PC-3 (cell line): ENCODE results near the gene ARHGAP42. TPM values are rescaled to one million over a fixed set of nuclear protein-coding genes. Genes with fewer than 3 reads are reported as not detected.

Source experiments
- ATAC-seq: fragments of 200-7000 bp; cut with Tn5 transposase; 2 replicates; pipeline ENCODE4 v1.9.1; 2020; ENCODE audit warnings: mild to moderate bottlenecking, moderate library complexity
- BruUV-seq: library from RNA; stranded (reverse); fragments of 400-500 nt; replicated peaks from 2 replicates; lab custom pipeline; 2021; lab: Mats Ljungman, UMichigan
- CTCF ChIA-PET: fragments of 300-600 bp; sonication (Branson Sonifier 250); formaldehyde crosslinking; loops from one replicate; lab custom pipeline; 2022; ENCODE audit warnings: antibody characterized with exemption; lab: Charles Lee
- POLR2A ChIA-PET: fragments of 300-600 bp; sonication (Branson Sonifier 250); formaldehyde crosslinking; loops from one replicate; lab custom pipeline; 2022; ENCODE audit warnings: antibody characterized with exemption; ENCODE audit not compliant: unreplicated experiment; lab: Charles Lee
- DNase-seq: peaks from one replicate; pipeline ENCODE4 v3.0.0-alpha.2; 2015
- H2AFZ ChIP-seq: fragments of 300-600 bp; sonication (generic); 2 replicates; pipeline ENCODE4 v1.6.0; 2016; ENCODE audit warnings: antibody characterized with exemption, low read length
- H3F3A ChIP-seq: fragments of 300-600 bp; sonication (generic); one replicate; pipeline ENCODE4 v1.6.0; 2017; ENCODE audit warnings: antibody characterized with exemption, low read length, control low read depth, mild to moderate bottlenecking; ENCODE audit not compliant: unreplicated experiment
- H3K27ac ChIP-seq: fragments of 300-600 bp; sonication (generic); 2 replicates; pipeline ENCODE4 v1.5.1; 2016; ENCODE audit warnings: mild to moderate bottlenecking, low read length
- H3K27me3 ChIP-seq: fragments of 300-600 bp; sonication (generic); 2 replicates; pipeline ENCODE4 v1.6.1; 2016; ENCODE audit warnings: low read length, mixed read lengths
- H3K36me3 ChIP-seq: fragments of 300-600 bp; sonication (generic); 2 replicates; pipeline ENCODE4 v1.6.1; 2016; ENCODE audit warnings: low read depth, mixed run types, low read length, mixed read lengths
- H3K4me1 ChIP-seq: fragments of 300-600 bp; sonication (generic); 2 replicates; pipeline ENCODE4 v1.5.1; 2016; ENCODE audit warnings: low read length; ENCODE audit not compliant: insufficient read depth
- H3K4me2 ChIP-seq: fragments of 300-600 bp; sonication (generic); 2 replicates; pipeline ENCODE4 v1.6.0; 2016; ENCODE audit warnings: low read length
- H3K4me3 ChIP-seq: fragments of 300-600 bp; sonication (generic); 2 replicates; pipeline ENCODE4 v1.5.1; 2016; ENCODE audit warnings: mild to moderate bottlenecking, low read length, mixed read lengths
- H3K79me2 ChIP-seq: fragments of 300-600 bp; sonication (generic); 2 replicates; pipeline ENCODE4 v1.6.1; 2017; ENCODE audit warnings: low read length, mixed read lengths
- H3K9ac ChIP-seq: fragments of 300-600 bp; sonication (generic); 2 replicates; pipeline ENCODE4 v1.6.0; 2016; ENCODE audit warnings: mild to moderate bottlenecking, low read length
- H3K9me2 ChIP-seq: fragments of 300-600 bp; sonication (generic); replicated peaks from 2 replicates; pipeline ENCODE4 v1.6.1; 2016; ENCODE audit warnings: mixed run types, low read length, mixed read lengths
- H3K9me3 ChIP-seq: fragments of 300-600 bp; sonication (generic); 2 replicates; pipeline ENCODE4 v1.6.1; 2016; ENCODE audit warnings: low read length, mixed read lengths
- H4K20me1 ChIP-seq: fragments of 300-600 bp; sonication (generic); 2 replicates; pipeline ENCODE4 v1.6.1; 2016; ENCODE audit warnings: low read length, mixed read lengths
- EZH2 ChIP-seq: fragments of 300-600 bp; sonication (generic); IDR thresholded peaks from one replicate; pipeline ENCODE4 v1.6.1; 2017; ENCODE audit warnings: antibody characterized with exemption, mild to moderate bottlenecking, low read length; ENCODE audit not compliant: unreplicated experiment
- EZH2phosphoT487 ChIP-seq: fragments of 300-600 bp; sonication (generic); IDR thresholded peaks from 2 replicates; pipeline ENCODE4 v1.6.1; 2018; ENCODE audit warnings: mild to moderate bottlenecking, antibody characterized with exemption, low read length, borderline replicate concordance
- intact Hi-C: fragments of 100-400 bp; cut with micrococcal nuclease; formaldehyde crosslinking; loops from 2 replicates; pipeline ENCODE4 v1.9.0; 2023
- total RNA-seq: library from RNA; depleted of rRNA; stranded (reverse); fragments of >200 nt; gene quantifications from 2 replicates; pipeline ENCODE4 v1.2.3, GENCODE V29; 2014
- TF ChIP-seq, protein P1 (sequence below): fragments of 300-600 bp; sonication (generic); conservative IDR thresholded peaks from 2 replicates; pipeline ENCODE4 v1.5.1; 2017; ENCODE audit warnings: antibody characterized with exemption, low read depth, mild to moderate bottlenecking, low read length

ARHGAP42 gene
- total RNA-seq, 1 experiment from 2014 or later = 12.1 TPM

DNA sequence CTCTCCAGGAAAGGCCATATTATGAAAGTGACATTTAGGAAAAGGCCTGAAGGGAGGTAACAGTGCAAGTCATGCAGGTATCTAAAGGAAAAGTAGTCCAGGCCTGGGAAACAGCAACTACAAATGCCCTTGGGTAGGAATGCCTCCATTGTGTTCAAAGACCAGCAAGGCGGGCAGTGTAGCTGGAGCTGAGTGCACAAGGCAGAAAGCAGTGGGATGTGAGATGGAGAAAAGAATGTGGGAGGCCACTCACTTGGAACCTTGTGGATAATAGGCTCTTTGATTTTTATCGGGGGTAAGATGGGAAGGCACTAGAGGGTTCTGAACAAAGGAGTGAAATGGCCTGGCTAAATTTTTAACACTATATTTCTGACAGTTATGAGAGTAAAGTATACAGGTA is 253.9 kb downstream of the ARHGAP42 start:
- no peaks in the 10 kb centered on the region for H3K9me3 ChIP-seq
- ATAC-seq (no peak), DNase-seq (no peak)
- no peaks in the 10 kb centered on the region for H3K27me3 ChIP-seq
- H3K36me3 ChIP-seq = no peaks in the 10 kb centered on the region
- no peaks in the 10 kb centered on the region for H3F3A ChIP-seq
- no peak overlapping the region for H3K4me2 ChIP-seq
- no peaks in the 10 kb centered on the region for H3K9me2 ChIP-seq
- H3K4me1 ChIP-seq = peaks cover 12% of the 10 kb centered on the region; the same call in 1 of the 2 replicates
- intact Hi-C loops = no loop called here
- BruUV-seq = no TSS peak
- CTCF ChIA-PET = no interaction called here
- POLR2A ChIA-PET = no interaction called here
- no peak overlapping the region for H3K4me3 ChIP-seq
- no peaks in the 10 kb centered on the region for H3K79me2 ChIP-seq
- no peak overlapping the region for H2AFZ ChIP-seq
- no peak overlapping the region for H3K9ac ChIP-seq
- no peaks in the 10 kb centered on the region for H4K20me1 ChIP-seq
- H3K27ac ChIP-seq = no peak overlapping the region
- TF ChIP-seq EZH2phosphoT487 = no peak
- TF ChIP-seq, protein P1, sequence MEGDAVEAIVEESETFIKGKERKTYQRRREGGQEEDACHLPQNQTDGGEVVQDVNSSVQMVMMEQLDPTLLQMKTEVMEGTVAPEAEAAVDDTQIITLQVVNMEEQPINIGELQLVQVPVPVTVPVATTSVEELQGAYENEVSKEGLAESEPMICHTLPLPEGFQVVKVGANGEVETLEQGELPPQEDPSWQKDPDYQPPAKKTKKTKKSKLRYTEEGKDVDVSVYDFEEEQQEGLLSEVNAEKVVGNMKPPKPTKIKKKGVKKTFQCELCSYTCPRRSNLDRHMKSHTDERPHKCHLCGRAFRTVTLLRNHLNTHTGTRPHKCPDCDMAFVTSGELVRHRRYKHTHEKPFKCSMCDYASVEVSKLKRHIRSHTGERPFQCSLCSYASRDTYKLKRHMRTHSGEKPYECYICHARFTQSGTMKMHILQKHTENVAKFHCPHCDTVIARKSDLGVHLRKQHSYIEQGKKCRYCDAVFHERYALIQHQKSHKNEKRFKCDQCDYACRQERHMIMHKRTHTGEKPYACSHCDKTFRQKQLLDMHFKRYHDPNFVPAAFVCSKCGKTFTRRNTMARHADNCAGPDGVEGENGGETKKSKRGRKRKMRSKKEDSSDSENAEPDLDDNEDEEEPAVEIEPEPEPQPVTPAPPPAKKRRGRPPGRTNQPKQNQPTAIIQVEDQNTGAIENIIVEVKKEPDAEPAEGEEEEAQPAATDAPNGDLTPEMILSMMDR = no peak
- TF ChIP-seq EZH2 = no peak

DNA sequence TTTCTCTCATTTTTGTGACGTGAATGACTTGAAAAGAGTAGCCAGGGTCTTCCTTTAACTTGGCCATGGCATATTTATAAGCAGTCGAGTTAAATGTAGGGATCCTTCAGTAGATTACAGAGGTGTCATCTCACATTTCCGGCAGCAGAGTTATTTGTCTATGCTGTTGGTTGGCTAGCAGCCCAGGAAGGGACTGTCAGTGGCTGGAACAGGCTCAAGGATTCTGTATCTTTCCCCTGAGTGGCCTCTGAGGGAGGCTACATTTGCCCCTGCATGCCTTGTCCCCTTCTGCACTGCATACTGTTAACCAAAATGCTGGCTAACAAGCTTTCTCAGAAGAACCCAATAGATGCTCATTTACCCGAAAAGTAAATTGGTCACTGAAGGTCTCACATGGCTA is 254.9 kb downstream of the ARHGAP42 start:
- Histone ChIP-seq H3K36me3 (no peaks in the 10 kb centered on the region), H3K4me1 (peaks cover 12% of the 10 kb centered on the region; the same call in 1 of the 2 replicates), H3K27ac (no peak overlapping the region), H3K79me2 (no peaks in the 10 kb centered on the region), H3K9me2 (no peaks in the 10 kb centered on the region), H4K20me1 (no peaks in the 10 kb centered on the region), H3F3A (no peaks in the 10 kb centered on the region), H3K9ac (no peak overlapping the region), H3K27me3 (no peaks in the 10 kb centered on the region), H2AFZ (no peak overlapping the region), H3K4me3 (no peak overlapping the region), H3K9me3 (no peaks in the 10 kb centered on the region), H3K4me2 (no peak overlapping the region)
- DNase-seq (peak; percentile 22), ATAC-seq (peak; percentile 64)
- ChIA-PET CTCF (no interaction called here), POLR2A (no interaction called here)
- intact Hi-C loops = no loop called here
- no TSS peak for BruUV-seq
- TF ChIP-seq EZH2 (no peak), EZH2phosphoT487 (no peak)
- TF ChIP-seq, protein P1 = no peak

GRCh38 chr11:100948936-100949335 is 261.8 kb downstream of the ARHGAP42 start:
- ATAC-seq (no peak), DNase-seq (no peak)
- no peak overlapping the region for H2AFZ ChIP-seq
- H3K27ac ChIP-seq = no peak overlapping the region
- no peaks in the 10 kb centered on the region for H3K9me3 ChIP-seq
- CTCF ChIA-PET = no interaction called here
- H3K9ac ChIP-seq = no peak overlapping the region
- intact Hi-C loops = no loop called here
- peaks cover 5% of the 10 kb centered on the region; the same call in 1 of the 2 replicates for H3K4me1 ChIP-seq
- H4K20me1 ChIP-seq = no peaks in the 10 kb centered on the region
- H3K4me3 ChIP-seq = no peak overlapping the region
- no peaks in the 10 kb centered on the region for H3K27me3 ChIP-seq
- H3K4me2 ChIP-seq = no peak overlapping the region
- POLR2A ChIA-PET = no interaction called here
- H3K79me2 ChIP-seq = no peaks in the 10 kb centered on the region
- no peak for TF ChIP-seq EZH2phosphoT487
- TF ChIP-seq EZH2 = no peak
- TF ChIP-seq, protein P1 = no peak
- no peaks in the 10 kb centered on the region for H3K9me2 ChIP-seq
- no peaks in the 10 kb centered on the region for H3F3A ChIP-seq
- no TSS peak for BruUV-seq
- H3K36me3 ChIP-seq = no peaks in the 10 kb centered on the region
